Lung (tissue), 12 donors: ENCODE measurements around the gene KRTAP4-3. TPM values are rescaled to one million over a fixed set of nuclear protein-coding genes. Genes with fewer than 3 reads are reported as not detected.
"Not testable (repeated sequence)": the region's sequence is repeated elsewhere in the genome, so short reads cannot be mapped to it uniquely, and the experiment has no call there.

Experiments
- ATAC-seq: fragments of 200-7000 bp; cut with Tn5 transposase; one replicate; pipeline ENCODE4 v1.9.1; 2020; ENCODE audit warnings: moderate number of reproducible peaks; ENCODE audit not compliant: insufficient read depth, low FRiP score
- DNase-seq, 3 donors: peaks; one replicate each; pipeline ENCODE4 v3.0.0-alpha.2; 2013 to 2017
- H3K27ac ChIP-seq, 2 donors: one replicate each; pipeline ENCODE4 v1.5.1; 2013; ENCODE audit warnings: mild to moderate bottlenecking in 2 of 2, moderate library complexity in 2 of 2, control low read depth in 1 of 2, inconsistent platforms in 1 of 2, low read depth in 1 of 2, low read length in 1 of 2
- H3K27me3 ChIP-seq, 3 donors: one replicate each; pipeline ENCODE4 v1.5.1; 2013; ENCODE audit warnings: low read length in 2 of 3; ENCODE audit not compliant: control insufficient read depth in 3 of 3, insufficient read depth in 3 of 3
- H3K36me3 ChIP-seq, 4 donors: one replicate each; pipeline ENCODE4 v1.5.1; 2013; ENCODE audit warnings: low read length in 4 of 4, mild to moderate bottlenecking in 1 of 4, moderate library complexity in 1 of 4; ENCODE audit not compliant: control insufficient read depth in 4 of 4, insufficient read depth in 4 of 4
- H3K4me1 ChIP-seq, 5 donors: one replicate each; pipeline ENCODE4 v1.5.1; 2013; ENCODE audit warnings: low read length in 5 of 5, mild to moderate bottlenecking in 2 of 5, moderate library complexity in 1 of 5; ENCODE audit not compliant: control insufficient read depth in 5 of 5, insufficient read depth in 5 of 5
- H3K4me3 ChIP-seq: one replicate; pipeline ENCODE4 v1.5.1; 2013; ENCODE audit warnings: mild to moderate bottlenecking, control low read depth, moderate library complexity
- H3K9ac ChIP-seq, 2 donors: one replicate each; pipeline ENCODE4 v1.5.1; 2013; ENCODE audit warnings: low read length in 2 of 2, control low read depth in 1 of 2; ENCODE audit not compliant: insufficient read depth in 1 of 2
- H3K9me3 ChIP-seq, 4 donors: one replicate each; pipeline ENCODE4 v1.5.1; 2013; ENCODE audit warnings: low read length in 3 of 4, mild to moderate bottlenecking in 1 of 4, moderate library complexity in 1 of 4; ENCODE audit not compliant: control insufficient read depth in 4 of 4, insufficient read depth in 3 of 4
- CTCF ChIP-seq: IDR thresholded peaks from 2 replicates; pipeline ENCODE4 v1.5.1; 2012; ENCODE audit warnings: mild to moderate bottlenecking; ENCODE audit errors: control extremely low read depth, extremely low read depth
- WGBS, 2 donors: extraction: QIAGEN DNeasy Blood & Tissue Kit; methylation state at CpG; one replicate each; pipeline ENCODE4 v1.1.7; 2013; 5-methylcytosine and 5-hydroxymethylcytosine counted together
- polyA plus RNA-seq, 2 donors: library from polyadenylated mRNA; stranded (reverse); fragments of 200-250 nt; gene quantifications; one replicate each; pipeline ENCODE4 v1.2.1, GENCODE V29; 2013
- total RNA-seq, 2 donors: library from RNA; depleted of rRNA in 1 of 2; stranded (reverse); fragments of >200 nt in 1 of 2; gene quantifications; one replicate each; pipeline ENCODE4 v1.2.1, GENCODE V29; 2014 to 2021
- donor health status: control.
- donor health status: control.
- donor health status: Bipolar disorder and iron deficiency.
- donor health status: healthy.
- donor health status: DM: yes; HTN: yes; CAD: no.

Gene KRTAP4-3
- total and polyA plus RNA-seq, 4 donors: not detected

GRCh38 chr17:41140360-41141131 lies 27.5 kb downstream of the KRTAP4-3 start, which contains the start of gene KRTAP4-6:
TSS of gene KRTAP4-6 (minus strand) at chr17:41140544. CDS start at chr17:41140487, 57 bp downstream.
- Histone ChIP-seq H3K9ac (no peak within 1 kb of the TSS), H3K27me3 (no peaks in the 10 kb centered on the region), H3K9me3 (peaks cover 0 to 12% (median 4%) of the 10 kb centered on the region in 4 donors), H3K36me3 (no peaks in the 10 kb centered on the region), H3K4me3 (no peak within 1 kb of the TSS), H3K27ac (no peak within 1 kb of the TSS), H3K4me1 (no peaks in the 10 kb centered on the region)
- WGBS, 2 donors: 91 to 92% methylated on average over 6 of the region's 6 CpGs
- TF ChIP-seq CTCF: no peak
- ATAC-seq (no peak), DNase-seq (no peak)

GRCh38 chr17:41139865-41140264 lies 28.2 kb downstream of the KRTAP4-3 start:
- not testable (repeated sequence) for H3K4me1 ChIP-seq, DNase-seq, ATAC-seq, H3K9ac ChIP-seq, H3K27me3 ChIP-seq, H3K36me3 ChIP-seq, H3K4me3 ChIP-seq, H3K27ac ChIP-seq
- whole genome bisulfite sequencing, 2 donors: 89 to 97% methylated on average over 12 of the region's 12 CpGs
- peaks cover 0 to 12% (median 4%) of the 10 kb centered on the region in 4 donors for H3K9me3 ChIP-seq

- no peaks in the 10 kb centered on the region for H3K36me3 ChIP-seq
- 43 to 50% methylated on average over 2 of the region's 2 CpGs for WGBS, 2 donors
- no peaks in the 10 kb centered on the region for H3K4me1 ChIP-seq
- DNase-seq: no peak
- H3K27me3 ChIP-seq: no peaks in the 10 kb centered on the region
- H3K27ac ChIP-seq: no peak overlapping the region
- no peak overlapping the region for H3K9ac ChIP-seq
- no peak overlapping the region for H3K4me3 ChIP-seq
- no peak for ATAC-seq
- TF ChIP-seq CTCF: no peak
- H3K9me3 ChIP-seq: no peaks in the 10 kb centered on the region
These were observed 33.9 kb downstream of the KRTAP4-3 start for GRCh38 chr17:41133880-41134735.

- DNase-seq: no peak
- Histone ChIP-seq H3K9me3 (no peaks in the 10 kb centered on the region), H3K4me1 (no peaks in the 10 kb centered on the region), H3K36me3 (no peaks in the 10 kb centered on the region), H3K4me3 (no peak overlapping the region), H3K27me3 (no peaks in the 10 kb centered on the region), H3K27ac (no peak overlapping the region), H3K9ac (no peak overlapping the region)
- no peak for TF ChIP-seq CTCF
- ATAC-seq: no peak
- WGBS, 2 donors: 82 to 89% methylated on average over 3 of the region's 3 CpGs
These were observed 36.0 kb downstream of the KRTAP4-3 start for GRCh38 chr17:41131979-41132378.
